Transverse colon (tissue), 4 donors: ENCODE data around the gene E2F2.

Experiments used
- POLR2A ChIP-seq: fragments of 450-650 bp; IDR thresholded peaks from one replicate; pipeline ENCODE4 v1.6.1; 2016; ENCODE audit warnings: antibody characterized with exemption, mild to moderate bottlenecking, moderate library complexity
- POLR2AphosphoS5 ChIP-seq, 3 donors: sonication (generic); formaldehyde crosslinking; IDR thresholded peaks; one replicate each; pipeline ENCODE4 v1.6.1; 2016; ENCODE audit warnings: antibody characterized with exemption in 3 of 3
- TF ChIP-seq, protein P1 (sequence below), 5 experiments: fragments of 200-600 bp in 3 of 5; fragments of 450-650 bp in 2 of 5; sonication (generic) in 3 of 5; IDR thresholded peaks; 1 replicate in 2 of 5; 2 replicates in 3 of 5; pipeline ENCODE4 v1.5.1; 2016 to 2017; ENCODE audit warnings: antibody characterized with exemption in 5 of 5, inconsistent platforms in 3 of 5, mild to moderate bottlenecking in 2 of 5, moderate library complexity in 1 of 5

DNA sequence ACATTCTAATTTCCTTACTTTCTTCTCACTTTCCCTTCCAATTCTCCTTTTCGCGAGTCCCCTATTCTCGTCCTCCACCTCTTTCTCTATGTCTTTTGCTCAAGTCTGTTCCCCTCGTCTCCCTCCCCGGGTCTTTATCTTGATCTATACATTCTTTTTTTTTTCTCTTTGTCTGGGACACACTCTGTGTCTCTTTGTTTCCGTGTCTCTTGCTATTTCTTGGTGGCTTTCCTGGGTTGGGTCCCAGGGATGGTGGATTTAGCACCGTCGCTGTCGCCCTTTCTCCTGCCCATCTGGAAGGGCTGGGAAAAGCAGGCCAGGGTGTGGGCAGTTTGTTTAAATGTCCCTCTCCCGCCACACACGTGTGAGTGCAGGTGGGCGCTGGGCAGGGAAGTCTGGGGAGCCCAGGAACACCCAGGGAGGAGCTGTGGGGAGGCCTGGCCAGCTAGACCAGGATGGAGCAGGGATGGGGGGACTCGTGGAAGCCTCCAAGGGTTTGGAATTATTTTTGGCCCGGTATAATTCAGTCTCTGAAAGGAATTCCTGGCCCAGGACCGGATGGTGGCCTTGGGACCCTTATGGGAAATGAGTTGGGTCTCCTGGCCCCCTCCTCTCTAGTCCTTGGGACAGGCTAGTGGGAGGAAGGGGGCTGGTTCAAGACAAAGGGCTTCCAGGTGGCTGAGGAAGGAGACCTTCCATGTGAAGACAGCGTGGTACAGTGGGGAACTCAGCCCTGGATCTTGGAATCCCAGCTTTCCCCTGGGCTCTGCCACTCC lies 37.8 kb upstream of the E2F2 start:
- TF ChIP-seq, protein P1, sequence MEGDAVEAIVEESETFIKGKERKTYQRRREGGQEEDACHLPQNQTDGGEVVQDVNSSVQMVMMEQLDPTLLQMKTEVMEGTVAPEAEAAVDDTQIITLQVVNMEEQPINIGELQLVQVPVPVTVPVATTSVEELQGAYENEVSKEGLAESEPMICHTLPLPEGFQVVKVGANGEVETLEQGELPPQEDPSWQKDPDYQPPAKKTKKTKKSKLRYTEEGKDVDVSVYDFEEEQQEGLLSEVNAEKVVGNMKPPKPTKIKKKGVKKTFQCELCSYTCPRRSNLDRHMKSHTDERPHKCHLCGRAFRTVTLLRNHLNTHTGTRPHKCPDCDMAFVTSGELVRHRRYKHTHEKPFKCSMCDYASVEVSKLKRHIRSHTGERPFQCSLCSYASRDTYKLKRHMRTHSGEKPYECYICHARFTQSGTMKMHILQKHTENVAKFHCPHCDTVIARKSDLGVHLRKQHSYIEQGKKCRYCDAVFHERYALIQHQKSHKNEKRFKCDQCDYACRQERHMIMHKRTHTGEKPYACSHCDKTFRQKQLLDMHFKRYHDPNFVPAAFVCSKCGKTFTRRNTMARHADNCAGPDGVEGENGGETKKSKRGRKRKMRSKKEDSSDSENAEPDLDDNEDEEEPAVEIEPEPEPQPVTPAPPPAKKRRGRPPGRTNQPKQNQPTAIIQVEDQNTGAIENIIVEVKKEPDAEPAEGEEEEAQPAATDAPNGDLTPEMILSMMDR (IDR thresholded peaks at IDR 0.05), result no peak
- no peak for TF ChIP-seq POLR2AphosphoS5 (IDR thresholded peaks at IDR 0.05)
- no peak for TF ChIP-seq POLR2A
